PC-9 (cell line): ENCODE results near the gene DOCK4. TPM values are rescaled to one million over a fixed set of nuclear protein-coding genes. Genes with fewer than 3 reads are reported as not detected.

Source experiments
- BruUV-seq: library from RNA; stranded (reverse); fragments of 400-500 nt; replicated peaks from 2 replicates; lab custom pipeline; 2021; lab: Mats Ljungman, UMichigan
- CTCF ChIA-PET: fragments of 300-600 bp; sonication (Branson Sonifier 250); formaldehyde crosslinking; loops from one replicate; lab custom pipeline; 2022; ENCODE audit warnings: antibody characterized with exemption; lab: Charles Lee
- POLR2A ChIA-PET: fragments of 300-600 bp; sonication (Branson Sonifier 250); formaldehyde crosslinking; loops from one replicate; lab custom pipeline; 2022; ENCODE audit warnings: antibody characterized with exemption; ENCODE audit not compliant: unreplicated experiment; lab: Charles Lee
- DNase-seq, 2 experiments: peaks; one replicate each; pipeline versions ENCODE4 v3.0.0 to v3.0.0-alpha.2; 2015 to 2022; ENCODE audit warnings: mixed read lengths in 1 of 2
- H2AFZ ChIP-seq: fragments of 200-600 bp; sonication (generic); 2 replicates; pipeline ENCODE4 v1.8.1; 2017; ENCODE audit warnings: antibody characterized with exemption
- H3F3A ChIP-seq: fragments of 200-600 bp; sonication (generic); 2 replicates; pipeline ENCODE4 v1.8.1; 2017; ENCODE audit warnings: antibody characterized with exemption, mild to moderate bottlenecking, low read depth; ENCODE audit not compliant: insufficient read depth
- H3K27ac ChIP-seq: fragments of 200-600 bp; sonication (generic); 2 replicates; pipeline ENCODE4 v1.6.1; 2016; ENCODE audit warnings: mixed run types
- H3K27me3 ChIP-seq: fragments of 200-600 bp; sonication (generic); 2 replicates; pipeline ENCODE4 v1.6.1; 2016; ENCODE audit warnings: low read depth, mixed run types; ENCODE audit not compliant: insufficient read depth
- H3K36me3 ChIP-seq: fragments of 200-600 bp; sonication (generic); 2 replicates; pipeline ENCODE4 v1.6.1; 2016; ENCODE audit warnings: low read depth, mixed run types
- H3K4me1 ChIP-seq: fragments of 200-600 bp; sonication (generic); replicated peaks from 2 replicates; pipeline ENCODE4 v1.6.1; 2016; ENCODE audit warnings: mixed run types; ENCODE audit not compliant: insufficient read depth
- H3K4me2 ChIP-seq: fragments of 200-600 bp; sonication (generic); 2 replicates; pipeline ENCODE4 v1.6.1; 2017; ENCODE audit warnings: mixed run types
- H3K4me3 ChIP-seq: fragments of 200-600 bp; sonication (generic); 2 replicates; pipeline ENCODE4 v1.6.1; 2016; ENCODE audit warnings: mixed run types
- H3K79me2 ChIP-seq: fragments of 200-600 bp; sonication (generic); 2 replicates; pipeline ENCODE4 v1.6.1; 2017; ENCODE audit warnings: low read depth, mixed run types
- H3K9me2 ChIP-seq: fragments of 200-600 bp; sonication (generic); 2 replicates; pipeline ENCODE4 v1.8.1; 2017; ENCODE audit warnings: mild to moderate bottlenecking; ENCODE audit not compliant: insufficient read depth
- H3K9me3 ChIP-seq: fragments of 200-600 bp; sonication (generic); 2 replicates; pipeline ENCODE4 v1.8.1; 2016; ENCODE audit warnings: low read depth; ENCODE audit not compliant: insufficient read depth
- H4K20me1 ChIP-seq: fragments of 200-600 bp; sonication (generic); 2 replicates; pipeline ENCODE4 v1.8.1; 2017; ENCODE audit not compliant: insufficient read depth
- EZH2 ChIP-seq: fragments of 200-600 bp; sonication (generic); IDR thresholded peaks from 2 replicates; pipeline ENCODE4 v1.8.0; 2017; ENCODE audit warnings: antibody characterized with exemption, low read depth
- intact Hi-C: fragments of 100-400 bp; cut with micrococcal nuclease; formaldehyde crosslinking; loops from one replicate; pipeline ENCODE4 v1.10.0; 2022; ENCODE audit not compliant: unreplicated experiment
- total RNA-seq: library from RNA; stranded (reverse); gene quantifications from 2 replicates; pipeline ENCODE4 v1.2.3, GENCODE V29; 2021
- TF ChIP-seq, protein P1 (sequence below): fragments of 200-600 bp; sonication (generic); conservative IDR thresholded peaks from 2 replicates; pipeline ENCODE4 v1.6.1; 2017; ENCODE audit warnings: mixed run types, antibody characterized with exemption, mild to moderate bottlenecking, moderate library complexity

DOCK4 gene
- total RNA-seq, 1 experiment from 2014 or later = 0.98 TPM

DNA sequence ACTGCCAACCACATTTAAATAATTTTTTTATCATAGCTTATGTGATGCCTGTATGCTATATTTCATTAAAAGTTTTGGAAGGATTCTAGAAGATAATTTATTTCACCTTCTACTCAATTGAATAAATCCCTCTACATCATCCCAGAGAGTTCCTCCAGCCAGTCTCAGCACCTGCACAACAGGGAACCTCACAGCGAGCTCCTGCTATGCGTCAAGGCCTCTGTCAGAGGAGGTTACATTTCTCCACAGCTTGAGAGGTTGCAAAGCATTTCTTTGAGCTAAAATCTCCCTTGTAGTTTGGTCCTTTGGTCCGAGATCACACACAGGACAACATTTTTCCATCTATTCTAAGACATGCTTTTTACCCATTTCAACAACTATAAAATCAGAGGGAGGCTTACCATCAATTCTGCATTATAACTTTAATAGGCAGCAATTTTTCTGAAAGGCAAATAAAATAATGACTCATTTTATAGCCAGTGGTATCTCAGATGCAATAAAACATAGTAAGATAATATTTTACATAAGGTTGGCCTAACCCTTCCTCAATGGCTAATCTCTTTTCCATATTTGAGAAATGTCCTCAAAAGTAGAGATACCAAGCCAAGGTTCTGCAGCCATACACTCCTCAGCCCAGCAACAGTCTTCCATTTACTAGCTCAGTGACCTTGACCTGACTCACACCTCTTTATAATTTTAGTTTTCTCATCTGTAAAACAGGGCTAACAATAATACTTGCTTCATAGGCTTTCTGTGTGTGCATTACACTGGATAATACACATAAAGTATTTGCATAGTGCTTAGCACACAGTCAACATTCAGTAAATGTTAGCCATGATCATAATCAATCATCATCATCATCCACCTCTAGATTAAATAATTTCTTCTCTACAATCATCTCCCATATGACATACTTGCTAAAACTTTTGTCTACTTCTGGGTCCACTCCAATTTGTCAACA, 68.8 kb downstream of the DOCK4 start:
- no peaks in the 10 kb centered on the region for H3F3A ChIP-seq

DNA sequence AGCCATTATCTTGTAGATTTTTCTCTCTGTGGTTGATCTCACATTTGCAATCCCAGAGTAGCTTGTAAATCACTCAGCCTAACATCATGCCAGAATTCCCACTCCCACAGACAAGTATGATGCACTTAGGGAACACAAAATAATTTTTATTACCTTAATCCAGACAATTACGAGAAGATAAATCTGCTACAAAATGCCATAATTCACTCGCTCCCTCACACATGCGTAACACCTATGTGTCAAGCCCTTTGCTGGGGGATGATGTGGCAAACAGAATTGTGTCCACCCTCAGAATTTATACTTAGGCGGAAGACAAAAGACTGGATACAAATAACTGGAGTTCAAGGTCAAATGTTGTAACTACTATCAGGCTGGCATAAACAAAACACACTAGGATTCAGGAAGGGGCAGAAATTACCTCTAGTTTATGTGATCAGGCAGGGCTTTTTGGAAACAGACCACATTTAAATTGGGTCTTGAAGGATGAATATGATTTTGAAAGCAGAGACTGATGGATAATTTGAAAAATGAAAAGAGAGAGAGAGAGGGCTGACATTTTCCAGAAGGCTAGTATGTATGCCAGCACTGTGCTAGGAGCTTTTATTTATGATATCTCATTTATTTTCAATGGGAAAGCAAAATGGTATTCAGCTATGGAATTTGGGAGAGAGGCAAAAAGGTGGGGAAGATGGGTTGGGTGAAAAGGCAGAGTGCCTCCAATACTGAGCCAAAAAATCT, 69.8 kb downstream of the DOCK4 start:
- no peaks in the 10 kb centered on the region for H3K9me2 ChIP-seq
- no peaks in the 10 kb centered on the region for H3K79me2 ChIP-seq
- no peak overlapping the region for H3K4me3 ChIP-seq
- no peaks in the 10 kb centered on the region for H3F3A ChIP-seq
- no peaks in the 10 kb centered on the region for H3K36me3 ChIP-seq
- H3K4me2 ChIP-seq = no peak overlapping the region
- no TSS peak for BruUV-seq
- no peaks in the 10 kb centered on the region for H3K4me1 ChIP-seq
- no peak overlapping the region for H3K27ac ChIP-seq
- intact Hi-C loops = no loop called here
- H3K27me3 ChIP-seq = no peaks in the 10 kb centered on the region
- H2AFZ ChIP-seq = no peak overlapping the region
- CTCF ChIA-PET = no interaction called here
- DNase-seq = no peak
- POLR2A ChIA-PET = no interaction called here
- no peaks in the 10 kb centered on the region for H4K20me1 ChIP-seq
- no peak for TF ChIP-seq EZH2
- TF ChIP-seq, protein P1, sequence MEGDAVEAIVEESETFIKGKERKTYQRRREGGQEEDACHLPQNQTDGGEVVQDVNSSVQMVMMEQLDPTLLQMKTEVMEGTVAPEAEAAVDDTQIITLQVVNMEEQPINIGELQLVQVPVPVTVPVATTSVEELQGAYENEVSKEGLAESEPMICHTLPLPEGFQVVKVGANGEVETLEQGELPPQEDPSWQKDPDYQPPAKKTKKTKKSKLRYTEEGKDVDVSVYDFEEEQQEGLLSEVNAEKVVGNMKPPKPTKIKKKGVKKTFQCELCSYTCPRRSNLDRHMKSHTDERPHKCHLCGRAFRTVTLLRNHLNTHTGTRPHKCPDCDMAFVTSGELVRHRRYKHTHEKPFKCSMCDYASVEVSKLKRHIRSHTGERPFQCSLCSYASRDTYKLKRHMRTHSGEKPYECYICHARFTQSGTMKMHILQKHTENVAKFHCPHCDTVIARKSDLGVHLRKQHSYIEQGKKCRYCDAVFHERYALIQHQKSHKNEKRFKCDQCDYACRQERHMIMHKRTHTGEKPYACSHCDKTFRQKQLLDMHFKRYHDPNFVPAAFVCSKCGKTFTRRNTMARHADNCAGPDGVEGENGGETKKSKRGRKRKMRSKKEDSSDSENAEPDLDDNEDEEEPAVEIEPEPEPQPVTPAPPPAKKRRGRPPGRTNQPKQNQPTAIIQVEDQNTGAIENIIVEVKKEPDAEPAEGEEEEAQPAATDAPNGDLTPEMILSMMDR = no peak
- H3K9me3 ChIP-seq = no peaks in the 10 kb centered on the region

More for the DNA sequence above, 68.8 kb downstream of the DOCK4 start:
- Histone ChIP-seq H2AFZ (no peak overlapping the region), H3K4me1 (no peaks in the 10 kb centered on the region), H3K36me3 (no peaks in the 10 kb centered on the region), H3K9me2 (no peaks in the 10 kb centered on the region), H3K27ac (no peak overlapping the region), H4K20me1 (no peaks in the 10 kb centered on the region), H3K79me2 (no peaks in the 10 kb centered on the region), H3K27me3 (no peaks in the 10 kb centered on the region), H3K9me3 (no peaks in the 10 kb centered on the region), H3K4me2 (no peak overlapping the region), H3K4me3 (no peak overlapping the region)
- no peak for TF ChIP-seq EZH2
- TF ChIP-seq, protein P1 = no peak
- BruUV-seq = no TSS peak
- ChIA-PET POLR2A (no interaction called here), CTCF (no interaction called here)
- no peak for DNase-seq
- intact Hi-C loops = no loop called here

DNA sequence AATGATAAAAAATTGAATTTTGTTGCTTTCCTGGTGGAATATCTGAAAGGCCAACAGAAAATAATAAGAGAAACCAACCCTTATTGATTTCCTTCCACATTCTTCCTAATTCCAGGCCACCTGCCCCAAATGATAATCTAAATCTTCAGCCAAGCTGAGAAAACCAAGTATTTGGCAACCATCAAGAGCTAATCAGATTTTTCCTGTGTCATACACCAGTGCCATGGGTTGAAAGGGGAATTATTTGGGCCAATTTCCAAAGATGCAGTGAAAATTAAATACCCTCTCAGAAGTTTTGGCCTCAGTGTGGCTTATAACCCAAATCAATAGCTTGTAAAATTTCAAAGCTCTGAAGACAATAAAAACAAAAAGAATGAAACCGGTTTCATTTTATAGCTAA, 70.4 kb downstream of the DOCK4 start:
- H3F3A ChIP-seq = no peaks in the 10 kb centered on the region
- intact Hi-C loops = no loop called here
- H4K20me1 ChIP-seq = no peaks in the 10 kb centered on the region
- H3K27ac ChIP-seq = no peak overlapping the region
- H2AFZ ChIP-seq = no peak overlapping the region
- TF ChIP-seq, protein P1 = no peak
- TF ChIP-seq EZH2 = no peak
- no peak for DNase-seq
- no peaks in the 10 kb centered on the region for H3K4me1 ChIP-seq
- BruUV-seq = no TSS peak
- H3K36me3 ChIP-seq = no peaks in the 10 kb centered on the region
- no peaks in the 10 kb centered on the region for H3K9me2 ChIP-seq
- ChIA-PET POLR2A (no interaction called here), CTCF (no interaction called here)
- H3K9me3 ChIP-seq = no peaks in the 10 kb centered on the region
- H3K27me3 ChIP-seq = no peaks in the 10 kb centered on the region
- no peak overlapping the region for H3K4me3 ChIP-seq
- no peak overlapping the region for H3K4me2 ChIP-seq
- no peaks in the 10 kb centered on the region for H3K79me2 ChIP-seq
